Measurements from ENCODE around the gene MAVS. TPM values are rescaled to one million over a fixed set of nuclear protein-coding genes. Genes with fewer than 3 reads are reported as not detected.

MAVS gene
- 44.9 TPM for total RNA-seq
- long read RNA-seq, full-length matches to known transcripts: 26 of 57 reads
- long read RNA-seq, partial matches to known transcripts: 9 of 57 reads
- long read RNA-seq, other reads (novel, unspliced or antisense): 22 of 57 reads

GRCh38 chr20:3846740-3847428, at the start of gene MAVS:
Gene MAVS, plus strand, starts transcription at chr20:3846834. Its CDS starts 7,791 bp downstream, at chr20:3854625.
- peaks cover 47% of the 10 kb centered on the region for H3K4me1 ChIP-seq
- peak within 1 kb of the TSS; percentile 99 for H3K27ac ChIP-seq (replicated peaks)
- peak within 1 kb of the TSS; percentile 100 for H3K4me3 ChIP-seq
- TF ChIP-seq CTCF (IDR thresholded peaks at IDR 0.05; ENCODE audit: borderline replicate concordance): peak; percentile 12
- no peaks in the 10 kb centered on the region for H3K36me3 ChIP-seq
- no peaks in the 10 kb centered on the region for H3K27me3 ChIP-seq (ENCODE audit: low read depth)
- peak; percentile 92 for DNase-seq
- H3K9me3 ChIP-seq (replicated peaks): no peaks in the 10 kb centered on the region
- intact Hi-C loops (cut with micrococcal nuclease): no loop called here

- Histone ChIP-seq H3K27me3 (ENCODE audit: low read depth) (no peaks in the 10 kb centered on the region), H3K36me3 (peaks cover 19% of the 10 kb centered on the region), H3K9me3 (replicated peaks) (no peaks in the 10 kb centered on the region), H3K4me1 (peaks cover 40% of the 10 kb centered on the region), H3K27ac (replicated peaks) (no peak overlapping the region), H3K4me3 (peak overlapping the region; percentile 71)
- intact Hi-C loops (cut with micrococcal nuclease): no loop called here
- no peak for DNase-seq
- TF ChIP-seq CTCF (IDR thresholded peaks at IDR 0.05; ENCODE audit: borderline replicate concordance): no peak
Measured at GRCh38 chr20:3797226-3797545, 49.4 kb upstream of the MAVS start.

- intact Hi-C loops (cut with micrococcal nuclease): no loop called here
- peaks cover 24% of the 10 kb centered on the region for H3K36me3 ChIP-seq
- H3K9me3 ChIP-seq (replicated peaks): no peaks in the 10 kb centered on the region
- peak overlapping the region; percentile 71 for H3K4me3 ChIP-seq
- no peak overlapping the region for H3K27ac ChIP-seq (replicated peaks)
- no peaks in the 10 kb centered on the region for H3K27me3 ChIP-seq (ENCODE audit: low read depth)
- peaks cover 40% of the 10 kb centered on the region for H3K4me1 ChIP-seq
- DNase-seq: no peak
- no peak for TF ChIP-seq CTCF (IDR thresholded peaks at IDR 0.05; ENCODE audit: borderline replicate concordance)
Measured at GRCh38 chr20:3797592-3798372, 48.9 kb upstream of the MAVS start.

GRCh38 chr20:3798373-3798768, 48.3 kb upstream of the MAVS start:
- DNase-seq: no peak
- Histone ChIP-seq H3K27me3 (ENCODE audit: low read depth) (no peaks in the 10 kb centered on the region), H3K4me1 (peaks cover 40% of the 10 kb centered on the region), H3K9me3 (replicated peaks) (no peaks in the 10 kb centered on the region), H3K4me3 (no peak overlapping the region), H3K27ac (replicated peaks) (no peak overlapping the region), H3K36me3 (peaks cover 30% of the 10 kb centered on the region)
- no peak for TF ChIP-seq CTCF (IDR thresholded peaks at IDR 0.05; ENCODE audit: borderline replicate concordance)
- intact Hi-C loops (cut with micrococcal nuclease): no loop called here

- H3K4me1 ChIP-seq: peaks cover 40% of the 10 kb centered on the region
- TF ChIP-seq CTCF (IDR thresholded peaks at IDR 0.05; ENCODE audit: borderline replicate concordance): no peak
- H3K27ac ChIP-seq (replicated peaks): no peak overlapping the region
- no peak overlapping the region for H3K4me3 ChIP-seq
- intact Hi-C loops (cut with micrococcal nuclease): no loop called here
- H3K27me3 ChIP-seq (ENCODE audit: low read depth): no peaks in the 10 kb centered on the region
- peaks cover 35% of the 10 kb centered on the region for H3K36me3 ChIP-seq
- no peak for DNase-seq
- H3K9me3 ChIP-seq (replicated peaks): no peaks in the 10 kb centered on the region
Measured at GRCh38 chr20:3798908-3799248, 47.8 kb upstream of the MAVS start.

Measured in left ventricle myocardium inferior (tissue), 1 donor.